ENCODE results near the gene SERPINB6.

SERPINB6 gene

GRCh38 chr6:2900821-2901644 is 70.3 kb downstream of the SERPINB6 start:
- DNase-seq: no peak
- TF ChIP-seq GATA1 (IDR thresholded peaks at IDR 0.05; ENCODE audit: low read depth, low read length) (no peak), POLR2A (IDR thresholded peaks at IDR 0.05; ENCODE audit: low read length) (no peak)

- TF ChIP-seq GATA1 (IDR thresholded peaks at IDR 0.05; ENCODE audit: low read depth, low read length): no peak
- no peak for TF ChIP-seq POLR2A (IDR thresholded peaks at IDR 0.05; ENCODE audit: low read length)
Observed at GRCh38 chr6:2900221-2900807, 71.1 kb downstream of the SERPINB6 start.

GRCh38 chr6:2899596-2899995 is 71.8 kb downstream of the SERPINB6 start:
- TF ChIP-seq GATA1 (IDR thresholded peaks at IDR 0.05; ENCODE audit: low read depth, low read length): no peak
- TF ChIP-seq POLR2A (IDR thresholded peaks at IDR 0.05; ENCODE audit: low read length): no peak
- DNase-seq: no peak

More at GRCh38 chr6:2900221-2900807, 71.1 kb downstream of the SERPINB6 start:
- DNase-seq: no peak

All from erythroblast (primary cell).